HG02885 (cell line): ENCODE data around the gene TYW1.
"Not testable (repeated sequence)": the region's sequence is repeated elsewhere in the genome, so short reads cannot be mapped to it uniquely, and the experiment has no call there.

ENCODE experiments used
- ATAC-seq: cut with Tn5 transposase; IDR thresholded peaks from one replicate; pipeline ENCODE4 v1.9.1; 2021; ENCODE audit warnings: mild to moderate bottlenecking; ENCODE audit not compliant: unreplicated experiment, poor library complexity

Gene TYW1

GRCh38 chr7:67182956-67183750, 186.5 kb downstream of the TYW1 start:
- ATAC-seq: not testable (repeated sequence)

- peak; percentile 17 for ATAC-seq
These were observed 188.5 kb downstream of the TYW1 start for GRCh38 chr7:67184912-67185659.

GRCh38 chr7:67185660-67186129, 189.1 kb downstream of the TYW1 start:
- ATAC-seq: peak; percentile 98

GRCh38 chr7:67189160-67189559, 192.5 kb downstream of the TYW1 start:
- ATAC-seq: not testable (repeated sequence)

- not testable (repeated sequence) for ATAC-seq
These were observed 193.3 kb downstream of the TYW1 start for GRCh38 chr7:67189801-67190465.

GRCh38 chr7:67191002-67191720, 194.5 kb downstream of the TYW1 start:
- ATAC-seq: not testable (repeated sequence)

GRCh38 chr7:67192123-67192702, 195.6 kb downstream of the TYW1 start:
- ATAC-seq: not testable (repeated sequence)

- ATAC-seq: not testable (repeated sequence)
These were observed 196.4 kb downstream of the TYW1 start for GRCh38 chr7:67192889-67193613.

- not testable (repeated sequence) for ATAC-seq
These were observed 199.5 kb downstream of the TYW1 start for GRCh38 chr7:67196176-67196575.

- not testable (repeated sequence) for ATAC-seq
These were observed 202.4 kb downstream of the TYW1 start for GRCh38 chr7:67198865-67199526.

- ATAC-seq: not testable (repeated sequence)
These were observed 209.1 kb downstream of the TYW1 start for GRCh38 chr7:67205772-67206171.

GRCh38 chr7:67206452-67206851, 209.8 kb downstream of the TYW1 start:
- no peak for ATAC-seq

- not testable (repeated sequence) for ATAC-seq
These were observed 212.0 kb downstream of the TYW1 start for GRCh38 chr7:67208656-67209055.

GRCh38 chr7:67209256-67209655, 212.6 kb downstream of the TYW1 start:
- ATAC-seq: no peak

GRCh38 chr7:67210567-67210966, 213.9 kb downstream of the TYW1 start:
- no peak for ATAC-seq

GRCh38 chr7:67211650-67212330, 215.2 kb downstream of the TYW1 start:
- not testable (repeated sequence) for ATAC-seq

GRCh38 chr7:67213038-67213437, 216.4 kb downstream of the TYW1 start:
- ATAC-seq: not testable (repeated sequence)

GRCh38 chr7:67223551-67223950, 226.9 kb downstream of the TYW1 start:
- ATAC-seq: not testable (repeated sequence)
